ENCODE measurements around the gene GLIPR1. TPM values are rescaled to one million over a fixed set of nuclear protein-coding genes. Genes with fewer than 3 reads are reported as not detected.

GLIPR1 gene
- total RNA-seq, 2 donors from 2014 or later, result 0.22 to 0.29 TPM

GRCh38 chr12:75489187-75489586 lies 8.6 kb downstream of the GLIPR1 start:
- no peaks in the 10 kb centered on the region for H3K27me3 Mint-ChIP-seq (ENCODE audit: insufficient read depth)
- Histone ChIP-seq H3K4me3 (ENCODE audit: low read length) (no peak overlapping the region), H3K4me1 (ENCODE audit: control insufficient read depth, insufficient read depth, low read length) (peaks cover 8% of the 10 kb centered on the region), H3K9me3 (ENCODE audit: control insufficient read depth, low read length) (no peaks in the 10 kb centered on the region), H3K36me3 (ENCODE audit: control insufficient read depth, insufficient read depth, low read length) (peaks cover 3% of the 10 kb centered on the region), H3K9ac (ENCODE audit: extremely low read depth, low read length, poor library complexity, severe bottlenecking) (no peak overlapping the region), H3K27ac (ENCODE audit: low read depth, low read length) (no peak overlapping the region), H3K27me3 (ENCODE audit: control insufficient read depth, insufficient read depth, low read length, poor library complexity, severe bottlenecking) (no peaks in the 10 kb centered on the region)
- no peak for DNase-seq
- H3K4me1 Mint-ChIP-seq, result peaks cover 19% of the 10 kb centered on the region
- no peak overlapping the region for H3K4me3 Mint-ChIP-seq
- WGBS, 2 experiments (ENCODE audit: insufficient coverage in 1 of 2, insufficient read length in 1 of 2), result 93 to 95% methylated on average over 2 of the region's 2 CpGs
- no peak overlapping the region for H3K27ac Mint-ChIP-seq
- no peaks in the 10 kb centered on the region for H3K36me3 Mint-ChIP-seq (ENCODE audit: low read depth)
- H3K9me3 Mint-ChIP-seq, result no peaks in the 10 kb centered on the region
- TF ChIP-seq CTCF (conservative IDR thresholded peaks at IDR 0.05), result no peak

- Histone ChIP-seq H3K27me3 (ENCODE audit: control insufficient read depth, insufficient read depth, low read length, poor library complexity, severe bottlenecking) (no peaks in the 10 kb centered on the region), H3K9me3 (ENCODE audit: control insufficient read depth, low read length) (no peaks in the 10 kb centered on the region), H3K27ac (ENCODE audit: low read depth, low read length) (no peak overlapping the region), H3K36me3 (ENCODE audit: control insufficient read depth, insufficient read depth, low read length) (peaks cover 8% of the 10 kb centered on the region), H3K4me1 (ENCODE audit: control insufficient read depth, insufficient read depth, low read length) (peaks cover 5% of the 10 kb centered on the region), H3K4me3 (ENCODE audit: low read length) (no peak overlapping the region), H3K9ac (ENCODE audit: extremely low read depth, low read length, poor library complexity, severe bottlenecking) (no peak overlapping the region)
- TF ChIP-seq CTCF (conservative IDR thresholded peaks at IDR 0.05), result no peak
- Mint-ChIP-seq H3K27ac (no peak overlapping the region), H3K4me1 (peaks cover 14% of the 10 kb centered on the region), H3K4me3 (no peak overlapping the region), H3K27me3 (ENCODE audit: insufficient read depth) (no peaks in the 10 kb centered on the region), H3K9me3 (no peaks in the 10 kb centered on the region), H3K36me3 (ENCODE audit: low read depth) (no peaks in the 10 kb centered on the region)
- DNase-seq, result no peak
- WGBS, 2 experiments (ENCODE audit: insufficient coverage in 1 of 2, insufficient read length in 1 of 2), result 76 to 84% methylated on average over 7 of the region's 7 CpGs
Measured at GRCh38 chr12:75489613-75490210, 9.2 kb downstream of the GLIPR1 start.

GRCh38 chr12:75491169-75491568 lies 10.6 kb downstream of the GLIPR1 start:
- Mint-ChIP-seq H3K9me3 (no peaks in the 10 kb centered on the region), H3K27ac (no peak overlapping the region), H3K36me3 (ENCODE audit: low read depth) (peaks cover 4% of the 10 kb centered on the region), H3K27me3 (ENCODE audit: insufficient read depth) (no peaks in the 10 kb centered on the region), H3K4me1 (peaks cover 9% of the 10 kb centered on the region), H3K4me3 (no peak overlapping the region)
- no peak overlapping the region for H3K27ac ChIP-seq (ENCODE audit: low read depth, low read length)
- peaks cover 19% of the 10 kb centered on the region for H3K36me3 ChIP-seq (ENCODE audit: control insufficient read depth, insufficient read depth, low read length)
- no peak for TF ChIP-seq CTCF (conservative IDR thresholded peaks at IDR 0.05)
- DNase-seq, result no peak
- no peaks in the 10 kb centered on the region for H3K9me3 ChIP-seq (ENCODE audit: control insufficient read depth, low read length)
- H3K9ac ChIP-seq (ENCODE audit: extremely low read depth, low read length, poor library complexity, severe bottlenecking), result no peak overlapping the region
- H3K4me1 ChIP-seq (ENCODE audit: control insufficient read depth, insufficient read depth, low read length), result no peaks in the 10 kb centered on the region
- WGBS, 2 experiments (ENCODE audit: insufficient coverage in 1 of 2, insufficient read length in 1 of 2), result 92 to 100% methylated on average over 1 to 2 of the region's 2 CpGs
- no peak overlapping the region for H3K4me3 ChIP-seq (ENCODE audit: low read length)
- H3K27me3 ChIP-seq (ENCODE audit: control insufficient read depth, insufficient read depth, low read length, poor library complexity, severe bottlenecking), result no peaks in the 10 kb centered on the region

Data from endodermal cell (in vitro differentiated cells).